Ovary (tissue), 3 donors: ENCODE measurements around the gene SNX21.

Source experiments
- POLR2A ChIP-seq: fragments of 450-650 bp; IDR thresholded peaks from one replicate; pipeline ENCODE4 v1.6.1; 2017; ENCODE audit warnings: antibody characterized with exemption, mild to moderate bottlenecking, moderate library complexity
- TF ChIP-seq, protein P1 (sequence below), 3 donors: fragments of 450-650 bp in 2 of 3; fragments of 200-600 bp in 1 of 3; IDR thresholded peaks; one replicate each; pipeline versions ENCODE4 v1.5.1 to v1.8.0; 2016 to 2022; ENCODE audit warnings: antibody characterized with exemption in 3 of 3, mild to moderate bottlenecking in 1 of 3
- donor health status: DM: no; HTN: no; CAD: no.

DNA sequence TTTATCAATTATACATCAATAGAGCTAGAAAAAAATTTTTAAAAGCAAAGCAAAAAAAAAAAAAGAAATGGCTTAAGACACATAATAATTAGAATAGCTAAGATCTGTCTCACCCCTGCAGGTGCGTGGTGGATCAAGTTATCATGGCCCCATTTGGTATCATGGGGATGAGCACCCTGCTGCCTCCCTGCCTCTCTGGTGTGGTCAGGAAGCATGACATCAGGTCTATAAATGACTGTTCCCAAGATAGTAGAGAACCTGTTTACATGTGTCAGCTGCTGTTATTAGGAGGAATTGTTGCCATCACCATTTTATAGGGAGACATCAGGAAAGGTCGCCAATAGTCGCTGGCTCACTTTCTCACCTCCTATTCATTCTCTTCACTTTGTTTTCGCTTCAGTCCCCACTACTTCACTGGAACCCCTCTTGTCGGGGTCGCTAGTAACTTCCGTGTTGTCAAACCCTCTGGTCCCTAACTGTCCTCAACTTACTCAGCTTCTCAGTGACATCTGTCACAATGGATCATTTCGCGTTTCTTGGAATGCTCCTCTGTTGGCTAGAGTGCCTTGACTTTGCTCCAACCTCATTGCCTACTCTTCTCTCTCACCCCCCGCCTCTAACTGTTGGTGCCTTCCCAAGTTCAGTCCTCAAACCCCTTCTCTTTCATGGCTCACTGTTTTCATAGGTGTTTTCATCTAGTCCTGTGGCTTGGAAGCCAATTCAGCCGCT is 37.1 kb upstream of the SNX21 start:
- TF ChIP-seq, protein P1, sequence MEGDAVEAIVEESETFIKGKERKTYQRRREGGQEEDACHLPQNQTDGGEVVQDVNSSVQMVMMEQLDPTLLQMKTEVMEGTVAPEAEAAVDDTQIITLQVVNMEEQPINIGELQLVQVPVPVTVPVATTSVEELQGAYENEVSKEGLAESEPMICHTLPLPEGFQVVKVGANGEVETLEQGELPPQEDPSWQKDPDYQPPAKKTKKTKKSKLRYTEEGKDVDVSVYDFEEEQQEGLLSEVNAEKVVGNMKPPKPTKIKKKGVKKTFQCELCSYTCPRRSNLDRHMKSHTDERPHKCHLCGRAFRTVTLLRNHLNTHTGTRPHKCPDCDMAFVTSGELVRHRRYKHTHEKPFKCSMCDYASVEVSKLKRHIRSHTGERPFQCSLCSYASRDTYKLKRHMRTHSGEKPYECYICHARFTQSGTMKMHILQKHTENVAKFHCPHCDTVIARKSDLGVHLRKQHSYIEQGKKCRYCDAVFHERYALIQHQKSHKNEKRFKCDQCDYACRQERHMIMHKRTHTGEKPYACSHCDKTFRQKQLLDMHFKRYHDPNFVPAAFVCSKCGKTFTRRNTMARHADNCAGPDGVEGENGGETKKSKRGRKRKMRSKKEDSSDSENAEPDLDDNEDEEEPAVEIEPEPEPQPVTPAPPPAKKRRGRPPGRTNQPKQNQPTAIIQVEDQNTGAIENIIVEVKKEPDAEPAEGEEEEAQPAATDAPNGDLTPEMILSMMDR (IDR thresholded peaks at IDR 0.05) = no peak
- no peak for TF ChIP-seq POLR2A
